AG09319 (cell line): ENCODE results near the gene PPEF1.
"Not testable (repeated sequence)": the region's sequence is repeated elsewhere in the genome, so short reads cannot be mapped to it uniquely, and the experiment has no call there.

Source experiments
- DNase-seq: peaks from one replicate; pipeline ENCODE4 v3.0.0-alpha.2; 2010; ENCODE audit warnings: low read depth; ENCODE audit errors: extremely low read depth
- TF ChIP-seq, protein P1 (sequence below): IDR thresholded peaks from 2 replicates; pipeline ENCODE4 v1.5.1; 2011; ENCODE audit warnings: low read depth, mild to moderate bottlenecking, inconsistent platforms, low read length, moderate library complexity

The PPEF1 gene

DNA sequence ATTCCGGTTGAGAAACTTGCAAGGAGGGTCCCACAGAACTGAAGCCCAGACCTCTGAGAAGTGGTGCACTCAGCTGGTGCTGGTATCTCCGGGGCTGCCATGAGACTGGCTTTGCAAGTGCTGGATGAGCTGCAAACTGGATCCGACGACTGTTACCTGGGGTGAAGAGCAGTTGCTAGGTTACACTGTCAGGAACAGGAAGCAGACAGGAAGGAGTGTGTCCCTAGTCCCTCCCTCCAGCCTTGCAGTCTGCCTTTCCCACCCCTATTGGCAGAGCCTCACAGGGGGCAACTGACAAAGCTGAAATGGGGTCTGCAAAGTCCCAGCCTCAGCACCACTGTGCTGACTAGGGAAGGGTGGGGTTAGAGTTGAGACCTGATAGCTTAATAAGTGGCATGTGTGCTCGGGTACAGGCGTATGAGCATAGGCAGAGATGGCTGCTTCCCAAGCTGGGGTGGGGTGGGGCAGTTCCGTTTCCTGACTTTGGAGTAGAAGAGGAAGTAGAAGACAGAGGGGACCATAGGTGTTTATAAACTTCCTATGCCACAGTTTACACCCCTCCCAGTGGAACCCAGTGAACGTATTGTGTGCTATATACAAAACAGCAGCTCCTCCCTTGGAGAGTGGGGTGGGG lies 18.0 kb downstream of the PPEF1 start:
- TF ChIP-seq, protein P1, sequence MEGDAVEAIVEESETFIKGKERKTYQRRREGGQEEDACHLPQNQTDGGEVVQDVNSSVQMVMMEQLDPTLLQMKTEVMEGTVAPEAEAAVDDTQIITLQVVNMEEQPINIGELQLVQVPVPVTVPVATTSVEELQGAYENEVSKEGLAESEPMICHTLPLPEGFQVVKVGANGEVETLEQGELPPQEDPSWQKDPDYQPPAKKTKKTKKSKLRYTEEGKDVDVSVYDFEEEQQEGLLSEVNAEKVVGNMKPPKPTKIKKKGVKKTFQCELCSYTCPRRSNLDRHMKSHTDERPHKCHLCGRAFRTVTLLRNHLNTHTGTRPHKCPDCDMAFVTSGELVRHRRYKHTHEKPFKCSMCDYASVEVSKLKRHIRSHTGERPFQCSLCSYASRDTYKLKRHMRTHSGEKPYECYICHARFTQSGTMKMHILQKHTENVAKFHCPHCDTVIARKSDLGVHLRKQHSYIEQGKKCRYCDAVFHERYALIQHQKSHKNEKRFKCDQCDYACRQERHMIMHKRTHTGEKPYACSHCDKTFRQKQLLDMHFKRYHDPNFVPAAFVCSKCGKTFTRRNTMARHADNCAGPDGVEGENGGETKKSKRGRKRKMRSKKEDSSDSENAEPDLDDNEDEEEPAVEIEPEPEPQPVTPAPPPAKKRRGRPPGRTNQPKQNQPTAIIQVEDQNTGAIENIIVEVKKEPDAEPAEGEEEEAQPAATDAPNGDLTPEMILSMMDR: no peak
- DNase-seq: no peak

DNA sequence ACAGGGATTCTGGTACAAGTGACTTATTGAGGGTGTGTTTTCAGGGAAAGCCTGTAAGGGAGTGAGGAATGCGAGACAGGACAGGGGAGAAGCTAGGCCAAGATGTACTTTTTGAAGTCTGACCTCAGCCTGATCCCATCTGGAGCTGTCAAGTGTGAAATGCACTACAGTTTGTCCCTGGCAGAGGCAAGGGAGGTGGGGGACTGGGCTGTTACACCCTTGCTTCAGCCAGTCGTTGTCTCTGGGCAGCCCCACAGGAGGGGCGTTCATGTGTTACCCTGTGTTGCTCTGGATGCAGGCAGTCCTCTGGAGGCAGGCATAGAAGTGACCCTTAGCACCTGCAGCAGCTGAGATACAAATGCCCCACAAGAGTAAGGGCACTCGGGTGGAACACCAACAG lies 25.8 kb downstream of the PPEF1 start:
- no peak for DNase-seq
- TF ChIP-seq, protein P1: no peak

DNA sequence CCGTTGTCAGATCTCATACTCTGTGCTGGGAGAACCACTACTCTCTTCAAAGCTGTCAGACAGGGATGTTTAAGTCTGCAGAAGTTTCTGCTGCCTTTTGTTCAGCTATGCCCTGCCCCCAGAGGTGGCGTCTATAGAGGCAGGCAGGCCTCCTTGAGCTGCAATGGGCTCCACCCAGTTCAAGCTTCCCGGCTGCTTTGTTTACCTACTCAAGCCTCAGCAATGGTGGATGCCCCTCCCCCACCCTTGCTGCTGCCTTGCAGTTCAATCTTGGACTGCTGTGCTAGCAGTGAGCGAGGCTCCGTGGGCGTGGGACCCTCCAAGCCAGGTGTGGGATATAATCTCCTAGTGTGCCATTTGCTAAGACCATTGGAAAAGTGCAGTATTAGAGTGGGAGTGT lies 32.2 kb downstream of the PPEF1 start:
- not testable (repeated sequence) for DNase-seq

DNA sequence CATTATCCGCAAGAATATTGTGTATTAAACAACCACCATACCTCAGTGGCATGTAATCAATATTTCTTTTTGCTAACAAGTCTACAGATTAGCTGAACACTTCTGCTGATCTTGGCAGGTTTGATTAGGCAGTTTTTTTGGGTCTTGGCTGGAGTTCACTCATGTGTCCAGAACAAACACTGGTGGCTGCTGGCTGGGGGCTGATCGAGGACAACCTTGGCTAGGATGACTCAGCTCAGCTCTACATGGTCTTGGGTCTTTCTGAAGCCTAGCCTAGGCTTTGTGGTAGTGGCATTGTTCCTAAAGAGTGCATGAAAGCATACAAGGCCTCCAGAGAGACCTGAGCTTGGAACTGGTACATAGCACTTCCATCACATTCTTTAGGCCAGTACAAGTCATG lies 41.1 kb downstream of the PPEF1 start:
- TF ChIP-seq, protein P1: no peak
- no peak for DNase-seq

DNA sequence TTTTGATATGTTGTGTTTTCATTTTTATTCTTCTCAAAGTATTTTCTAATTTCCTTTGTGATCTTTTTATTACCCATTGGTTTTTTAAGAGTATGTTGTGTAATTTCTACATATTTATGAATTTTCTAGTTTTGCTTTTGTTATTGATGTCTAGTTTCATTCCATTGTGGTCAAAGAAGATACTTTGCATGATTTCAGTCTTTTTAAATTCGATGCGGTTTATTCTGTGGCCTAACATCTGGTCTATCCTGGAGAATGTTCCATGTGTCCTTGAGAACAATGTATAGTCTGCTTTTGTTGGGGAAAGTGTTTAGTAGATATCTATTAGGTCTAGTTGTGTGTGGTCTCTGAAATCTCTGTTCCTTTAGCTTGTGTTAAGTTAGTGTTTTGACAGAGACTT lies 46.2 kb downstream of the PPEF1 start:
- DNase-seq: no peak
- TF ChIP-seq, protein P1: no peak

DNA sequence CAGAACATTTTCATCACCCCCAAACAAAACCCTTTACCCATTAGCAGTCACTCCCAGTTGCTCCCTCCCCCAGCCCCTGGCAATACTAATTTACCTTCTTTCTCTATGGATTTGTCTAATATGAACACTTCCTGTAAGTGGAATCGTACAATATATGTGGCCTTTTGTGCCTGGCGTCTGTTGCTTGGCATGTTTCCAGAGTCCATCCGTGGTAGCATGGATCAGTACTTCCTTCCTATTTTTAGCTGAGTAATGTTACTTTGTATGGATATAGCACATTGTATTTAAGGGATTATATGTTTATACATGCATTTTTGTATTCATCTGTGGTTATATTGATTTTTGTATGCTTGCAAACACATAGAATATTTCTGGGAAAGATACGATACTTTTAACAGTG lies 48.2 kb downstream of the PPEF1 start:
- DNase-seq: no peak
- TF ChIP-seq, protein P1: no peak

DNA sequence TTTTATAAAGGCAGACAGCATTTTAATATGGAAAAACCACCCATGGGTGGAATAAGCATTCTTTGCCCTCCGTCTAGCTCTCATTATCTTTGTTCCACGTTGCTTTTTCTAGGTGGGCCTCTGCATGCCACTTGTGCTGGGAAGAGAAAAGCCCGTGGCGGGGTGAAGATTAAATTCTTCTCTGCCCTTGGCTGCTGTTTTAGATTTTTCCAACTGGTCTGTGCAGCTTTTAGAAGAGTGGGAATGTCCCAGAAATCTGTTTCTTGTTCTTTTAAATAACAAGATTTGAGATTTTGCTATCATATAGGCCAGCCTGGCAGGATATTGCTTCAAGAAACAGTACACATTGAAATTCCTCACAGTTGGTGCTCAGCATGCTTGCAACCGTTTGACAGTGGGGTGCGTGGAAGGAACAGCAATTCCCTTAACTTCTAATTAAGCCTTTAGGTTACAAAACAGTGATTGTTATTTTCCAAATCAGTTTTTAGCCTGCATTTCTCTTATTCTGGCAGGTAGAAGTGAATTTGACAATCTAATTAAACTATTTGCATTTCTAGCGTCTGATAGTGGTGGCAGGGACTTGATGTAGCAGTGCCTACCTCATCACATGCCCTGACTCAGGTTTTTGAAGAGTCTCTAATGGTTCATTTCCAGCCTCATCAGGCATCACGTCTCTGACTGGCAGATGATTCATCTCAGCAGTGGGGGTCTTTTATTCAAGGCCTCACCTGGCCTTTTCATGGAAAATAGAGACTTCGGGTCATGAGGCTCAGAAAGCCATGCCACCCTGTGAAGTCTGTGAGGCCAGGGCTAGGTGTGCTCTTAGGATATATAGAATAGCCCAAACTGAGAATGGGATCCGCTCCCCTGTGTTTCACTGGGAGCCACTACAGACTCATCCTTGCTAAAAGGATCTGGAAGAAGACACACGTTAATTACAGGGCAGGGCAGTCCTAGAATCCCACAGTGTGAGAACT lies 50.8 kb downstream of the PPEF1 start:
- DNase-seq: no peak
- TF ChIP-seq, protein P1: no peak
